ENCODE results near the gene HIKESHI.

The HIKESHI gene

GRCh38 chr11:86302092-86302793, at the start of gene HIKESHI:
HIKESHI (plus strand) TSS chr11:86302240; CDS start chr11:86302449, 209 bp downstream.
- DNase-seq (ENCODE audit: low read depth): peak; percentile 97
- TF ChIP-seq CTCF (conservative IDR thresholded peaks at IDR 0.05; ENCODE audit: low read length): no peak
- H3K4me3 ChIP-seq (ENCODE audit: low read length): peak within 1 kb of the TSS; percentile 90

GRCh38 chr11:86255896-86256295, 46.1 kb upstream of the HIKESHI start:
- DNase-seq (ENCODE audit: low read depth): no peak
- H3K4me3 ChIP-seq (ENCODE audit: low read length): no peak overlapping the region
- no peak for TF ChIP-seq CTCF (conservative IDR thresholded peaks at IDR 0.05; ENCODE audit: low read length)

- TF ChIP-seq CTCF (conservative IDR thresholded peaks at IDR 0.05; ENCODE audit: low read length): no peak
- no peak for DNase-seq (ENCODE audit: low read depth)
- no peak overlapping the region for H3K4me3 ChIP-seq (ENCODE audit: low read length)
These were observed 45.4 kb upstream of the HIKESHI start for GRCh38 chr11:86256608-86257007.

- H3K4me3 ChIP-seq (ENCODE audit: low read length): no peak overlapping the region
- no peak for TF ChIP-seq CTCF (conservative IDR thresholded peaks at IDR 0.05; ENCODE audit: low read length)
- DNase-seq (ENCODE audit: low read depth): no peak
These were observed 44.6 kb upstream of the HIKESHI start for GRCh38 chr11:86257446-86257845.

GRCh38 chr11:86259730-86260129, 42.3 kb upstream of the HIKESHI start:
- no peak for TF ChIP-seq CTCF (conservative IDR thresholded peaks at IDR 0.05; ENCODE audit: low read length)
- H3K4me3 ChIP-seq (ENCODE audit: low read length): no peak overlapping the region
- DNase-seq (ENCODE audit: low read depth): no peak

- TF ChIP-seq CTCF (conservative IDR thresholded peaks at IDR 0.05; ENCODE audit: low read length): no peak
- H3K4me3 ChIP-seq (ENCODE audit: low read length): no peak overlapping the region
- DNase-seq (ENCODE audit: low read depth): no peak
These were observed 40.7 kb upstream of the HIKESHI start for GRCh38 chr11:86261328-86261727.

- TF ChIP-seq CTCF (conservative IDR thresholded peaks at IDR 0.05; ENCODE audit: low read length): no peak
- no peak overlapping the region for H3K4me3 ChIP-seq (ENCODE audit: low read length)
- DNase-seq (ENCODE audit: low read depth): no peak
These were observed 39.7 kb upstream of the HIKESHI start for GRCh38 chr11:86262387-86262786.
